Thyroid gland (tissue), 4 donors: ENCODE results near the gene CPLX3.

Experiments
- POLR2A ChIP-seq, 2 donors: fragments of 450-650 bp; IDR thresholded peaks; one replicate each; pipeline ENCODE4 v1.6.1; 2017; ENCODE audit warnings: antibody characterized with exemption in 2 of 2, mild to moderate bottlenecking in 2 of 2, moderate library complexity in 1 of 2
- TF ChIP-seq, protein P1 (sequence below), 6 experiments: fragments of 200-600 bp in 3 of 6; fragments of 450-650 bp in 3 of 6; sonication (generic) in 3 of 6; IDR thresholded peaks; one replicate each; pipeline ENCODE4 v1.5.1; 2016 to 2019; ENCODE audit warnings: antibody characterized with exemption in 6 of 6, mild to moderate bottlenecking in 2 of 6, inconsistent platforms in 1 of 6, moderate library complexity in 1 of 6

GRCh38 chr15:74829486-74829885 lies 3.1 kb downstream of the CPLX3 start:
- no peak for TF ChIP-seq POLR2A (IDR thresholded peaks at IDR 0.05)
- TF ChIP-seq, protein P1, sequence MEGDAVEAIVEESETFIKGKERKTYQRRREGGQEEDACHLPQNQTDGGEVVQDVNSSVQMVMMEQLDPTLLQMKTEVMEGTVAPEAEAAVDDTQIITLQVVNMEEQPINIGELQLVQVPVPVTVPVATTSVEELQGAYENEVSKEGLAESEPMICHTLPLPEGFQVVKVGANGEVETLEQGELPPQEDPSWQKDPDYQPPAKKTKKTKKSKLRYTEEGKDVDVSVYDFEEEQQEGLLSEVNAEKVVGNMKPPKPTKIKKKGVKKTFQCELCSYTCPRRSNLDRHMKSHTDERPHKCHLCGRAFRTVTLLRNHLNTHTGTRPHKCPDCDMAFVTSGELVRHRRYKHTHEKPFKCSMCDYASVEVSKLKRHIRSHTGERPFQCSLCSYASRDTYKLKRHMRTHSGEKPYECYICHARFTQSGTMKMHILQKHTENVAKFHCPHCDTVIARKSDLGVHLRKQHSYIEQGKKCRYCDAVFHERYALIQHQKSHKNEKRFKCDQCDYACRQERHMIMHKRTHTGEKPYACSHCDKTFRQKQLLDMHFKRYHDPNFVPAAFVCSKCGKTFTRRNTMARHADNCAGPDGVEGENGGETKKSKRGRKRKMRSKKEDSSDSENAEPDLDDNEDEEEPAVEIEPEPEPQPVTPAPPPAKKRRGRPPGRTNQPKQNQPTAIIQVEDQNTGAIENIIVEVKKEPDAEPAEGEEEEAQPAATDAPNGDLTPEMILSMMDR (IDR thresholded peaks at IDR 0.05) = no peak
